ES-I3 (cell line): ENCODE results near the gene ERI3.

Experiments used
- H3K36me3 ChIP-seq: 2 replicates; pipeline ENCODE4 v1.6.1; 2013; ENCODE audit warnings: mild to moderate bottlenecking, low read length, control low read depth, moderate library complexity; ENCODE audit not compliant: insufficient read depth
- H3K4me1 ChIP-seq: 2 replicates; pipeline ENCODE4 v1.6.1; 2013; ENCODE audit warnings: mild to moderate bottlenecking, control low read depth, low read length; ENCODE audit not compliant: insufficient read depth
- H3K9ac ChIP-seq: 2 replicates; pipeline ENCODE4 v1.6.1; 2013; ENCODE audit warnings: low read depth, mild to moderate bottlenecking, low read length, moderate library complexity
- H3K9me3 ChIP-seq: 2 replicates; pipeline ENCODE4 v1.6.1; 2013; ENCODE audit warnings: mild to moderate bottlenecking, low read length, moderate library complexity; ENCODE audit not compliant: control insufficient read depth, insufficient read depth

The ERI3 gene

DNA sequence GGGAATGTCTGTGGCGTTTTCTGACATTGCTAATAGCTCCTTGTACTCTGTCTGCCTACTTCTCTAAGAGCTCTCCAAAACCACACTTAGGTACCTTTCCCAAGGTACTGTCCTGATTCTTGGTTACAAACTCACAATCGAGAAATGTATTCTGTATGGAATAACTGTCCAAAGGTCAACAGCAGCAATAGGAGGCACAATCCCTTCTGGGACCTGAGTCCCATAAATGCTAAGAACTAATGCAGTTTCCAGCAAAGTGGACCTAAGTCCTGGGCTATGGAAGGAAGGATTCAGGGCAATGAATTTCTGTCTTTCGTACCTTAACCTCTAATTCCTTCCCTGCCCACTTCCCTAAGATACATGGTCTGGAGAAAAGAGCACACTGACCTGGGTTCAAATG is 82.1 kb downstream of the ERI3 start:
- peaks cover 11% of the 10 kb centered on the region for H3K4me1 ChIP-seq
- no peaks in the 10 kb centered on the region for H3K36me3 ChIP-seq
- H3K9ac ChIP-seq, result no peak overlapping the region
- no peaks in the 10 kb centered on the region for H3K9me3 ChIP-seq

DNA sequence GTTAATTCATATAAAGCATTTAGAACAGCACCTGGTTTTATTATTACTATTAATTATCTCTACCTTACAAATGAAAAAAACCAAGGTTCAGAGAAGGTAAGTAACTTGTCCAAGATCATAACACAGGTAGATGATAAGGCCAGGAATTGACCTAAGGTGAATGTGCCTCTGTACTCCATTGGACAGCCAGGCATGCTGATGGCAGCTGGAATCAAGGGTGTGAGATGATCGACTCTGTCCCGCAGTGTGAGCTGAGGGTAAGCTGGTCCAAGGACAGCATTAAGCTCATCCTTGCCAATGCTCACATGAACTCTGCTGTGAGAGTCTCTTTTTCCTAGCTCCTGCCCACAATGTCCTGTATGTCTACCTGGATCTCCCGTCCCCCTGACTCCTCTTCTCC is 83.4 kb downstream of the ERI3 start:
- Histone ChIP-seq H3K36me3 (no peaks in the 10 kb centered on the region), H3K9me3 (no peaks in the 10 kb centered on the region), H3K9ac (no peak overlapping the region), H3K4me1 (peaks cover 11% of the 10 kb centered on the region)

DNA sequence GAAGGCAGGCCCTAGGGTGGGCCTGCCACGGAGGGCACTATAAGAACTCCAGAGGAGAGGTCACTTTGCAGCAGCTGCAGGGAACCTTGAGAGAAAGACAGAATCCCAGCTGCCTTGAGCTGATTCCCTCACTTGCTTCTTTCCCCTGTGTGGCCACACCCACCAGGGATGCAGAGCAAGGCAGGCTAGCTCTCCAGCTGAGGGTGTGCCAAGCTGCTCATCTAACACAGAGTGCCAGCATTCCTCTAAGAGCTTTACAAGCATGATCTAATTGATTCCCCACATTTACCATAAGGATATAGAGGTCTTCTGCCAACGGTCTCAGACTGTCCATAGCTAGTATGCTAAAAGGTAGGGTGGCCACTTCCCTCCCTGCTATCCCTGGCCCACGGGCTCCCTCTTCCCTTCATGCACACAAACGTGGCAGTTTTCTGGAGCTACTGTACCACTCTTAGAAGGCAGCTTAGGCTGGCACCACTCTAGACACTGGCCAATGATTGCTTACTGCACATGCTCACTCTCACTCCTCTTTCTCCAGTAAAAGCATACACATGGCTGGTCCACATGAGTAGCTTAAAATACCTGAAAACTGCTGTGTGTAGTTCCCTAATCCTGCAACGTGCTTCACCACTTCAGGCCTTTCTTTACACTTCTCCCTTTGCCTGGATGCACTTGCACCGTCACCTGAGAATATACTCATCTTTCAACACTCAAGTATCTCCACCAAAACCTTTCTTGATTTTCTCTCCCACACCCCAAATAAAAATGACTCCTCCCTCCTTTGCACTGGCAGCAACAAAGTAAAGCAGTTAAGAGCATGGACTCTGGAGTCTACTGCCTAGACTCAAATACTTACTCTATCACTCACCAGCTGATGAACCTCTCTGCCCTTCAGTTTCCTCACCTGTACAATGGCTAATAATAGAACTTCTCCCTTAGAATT is 84.1 kb downstream of the ERI3 start:
- no peaks in the 10 kb centered on the region for H3K9me3 ChIP-seq
- no peak overlapping the region for H3K9ac ChIP-seq
- peaks cover 5% of the 10 kb centered on the region for H3K4me1 ChIP-seq
- no peaks in the 10 kb centered on the region for H3K36me3 ChIP-seq

DNA sequence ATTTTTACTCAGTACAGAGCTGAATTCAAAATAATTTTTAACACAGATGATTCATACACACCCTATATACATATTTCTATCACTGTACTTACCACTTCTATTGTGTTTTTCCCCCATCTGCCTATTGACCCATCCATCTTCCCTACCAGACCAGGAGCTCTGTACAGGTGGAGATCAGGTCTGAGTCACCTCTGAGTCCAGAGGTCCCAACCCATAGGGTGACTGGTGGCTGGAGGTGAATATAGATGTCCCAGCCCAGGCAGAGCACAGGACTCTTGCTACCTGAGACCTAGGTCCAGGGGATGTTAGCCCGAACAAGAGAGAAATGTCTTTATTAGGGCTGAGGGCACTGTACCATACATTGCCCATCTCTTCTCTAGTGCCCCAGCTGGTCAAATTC is 87.0 kb downstream of the ERI3 start:
- Histone ChIP-seq H3K4me1 (no peaks in the 10 kb centered on the region), H3K9ac (no peak overlapping the region), H3K9me3 (no peaks in the 10 kb centered on the region), H3K36me3 (no peaks in the 10 kb centered on the region)

DNA sequence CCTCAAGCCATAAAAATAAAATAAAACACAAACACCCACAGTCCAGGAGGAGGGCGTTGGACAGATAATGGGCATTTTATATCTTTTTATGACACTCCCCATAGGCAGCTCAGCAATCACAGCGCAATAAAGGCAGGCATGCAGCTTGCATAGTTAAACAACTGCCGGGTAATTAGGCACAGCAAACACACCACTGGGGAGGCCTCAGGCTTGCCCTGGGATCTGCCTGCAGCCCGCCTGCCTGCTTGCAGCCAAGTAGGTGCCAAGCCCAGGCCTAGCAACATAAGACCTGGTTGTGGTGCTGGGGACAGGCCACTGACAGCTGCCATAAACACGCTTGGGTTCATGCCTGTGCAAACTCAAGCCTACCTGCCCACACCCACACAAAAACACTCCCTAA is 87.6 kb downstream of the ERI3 start:
- no peaks in the 10 kb centered on the region for H3K36me3 ChIP-seq
- H3K9me3 ChIP-seq, result no peaks in the 10 kb centered on the region
- no peak overlapping the region for H3K9ac ChIP-seq
- H3K4me1 ChIP-seq, result 0 out of 2 replicates have a peak, but pooled peaks cover 3% of the 10 kb centered on the region

DNA sequence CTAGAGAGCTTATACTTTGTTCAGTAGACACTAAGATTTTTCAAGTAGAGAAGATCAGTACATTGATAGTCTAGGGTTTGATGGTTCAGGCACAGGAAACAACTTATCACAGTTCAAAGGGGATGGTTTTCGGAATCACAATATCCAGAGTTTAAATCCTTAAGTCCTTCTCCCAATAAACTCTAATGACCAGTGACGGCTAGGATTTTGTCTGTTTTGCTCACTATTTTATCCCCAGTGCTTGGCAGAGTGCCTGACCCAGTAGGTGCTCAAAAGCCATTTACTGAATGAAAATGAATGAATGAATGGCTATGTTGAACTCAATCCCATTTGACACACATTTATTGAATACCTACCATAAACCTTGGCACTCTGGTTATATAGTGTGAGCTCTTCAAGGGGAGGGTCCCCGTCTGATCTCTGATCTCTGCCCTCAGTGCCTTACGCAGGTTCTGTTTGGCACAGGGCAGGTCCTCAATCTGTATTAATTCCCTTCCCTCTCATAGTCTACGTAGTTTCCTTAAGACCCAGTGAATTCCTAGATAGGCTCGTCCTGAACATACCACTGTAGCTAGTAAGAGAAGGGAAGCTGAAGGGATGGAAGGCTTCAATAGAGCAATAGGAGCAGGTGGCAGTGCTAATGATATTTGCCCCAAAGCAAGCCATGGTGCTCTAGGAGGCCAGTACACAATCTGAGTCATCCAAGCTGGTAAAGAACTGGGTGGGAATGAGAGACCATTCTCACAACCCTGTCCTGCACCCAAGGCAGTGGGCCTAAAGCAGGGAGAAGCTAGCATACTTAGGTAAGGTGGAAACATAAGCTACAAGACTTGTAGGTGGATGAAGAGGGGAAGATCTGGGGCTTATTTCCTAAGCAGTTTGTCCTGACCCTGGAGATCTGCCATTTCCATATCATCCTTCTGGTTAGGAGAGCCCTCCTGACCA is 88.4 kb downstream of the ERI3 start:
- no peak overlapping the region for H3K9ac ChIP-seq
- H3K9me3 ChIP-seq, result no peaks in the 10 kb centered on the region
- H3K4me1 ChIP-seq, result peaks cover 10% of the 10 kb centered on the region
- no peaks in the 10 kb centered on the region for H3K36me3 ChIP-seq

DNA sequence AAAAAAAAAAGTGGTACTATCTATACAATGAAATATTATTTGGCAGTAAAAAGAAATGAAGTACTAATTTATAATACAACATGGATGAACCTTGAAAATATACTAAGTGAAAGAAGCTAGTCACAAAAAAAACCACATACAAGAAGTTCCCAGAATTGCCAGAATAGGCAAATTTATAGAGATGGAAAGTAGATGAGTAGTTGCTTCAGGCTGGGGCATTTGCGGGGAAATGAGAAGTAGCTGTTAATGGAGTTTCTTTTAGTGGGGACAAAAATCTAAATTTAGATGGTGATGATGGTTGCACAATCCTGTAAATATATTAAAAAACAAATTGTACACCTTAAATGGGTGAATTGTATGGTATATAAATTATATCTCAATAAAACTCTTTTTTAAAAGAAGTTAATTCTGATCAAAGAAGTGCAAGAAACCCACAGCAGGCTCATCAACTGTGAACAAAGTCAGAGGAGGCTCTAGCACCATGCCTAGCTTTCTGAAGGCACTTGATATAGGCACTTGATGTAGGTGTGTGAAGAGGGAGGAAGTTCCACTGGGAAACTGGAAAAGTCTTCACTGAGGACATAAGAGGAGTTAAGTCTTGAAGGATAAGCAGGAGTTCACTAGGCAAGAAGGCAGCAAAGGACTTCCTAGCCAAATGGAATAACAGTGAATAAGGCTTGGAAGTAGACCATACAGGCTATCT is 89.2 kb downstream of the ERI3 start:
- peaks cover 19% of the 10 kb centered on the region for H3K4me1 ChIP-seq
- no peaks in the 10 kb centered on the region for H3K9me3 ChIP-seq

DNA sequence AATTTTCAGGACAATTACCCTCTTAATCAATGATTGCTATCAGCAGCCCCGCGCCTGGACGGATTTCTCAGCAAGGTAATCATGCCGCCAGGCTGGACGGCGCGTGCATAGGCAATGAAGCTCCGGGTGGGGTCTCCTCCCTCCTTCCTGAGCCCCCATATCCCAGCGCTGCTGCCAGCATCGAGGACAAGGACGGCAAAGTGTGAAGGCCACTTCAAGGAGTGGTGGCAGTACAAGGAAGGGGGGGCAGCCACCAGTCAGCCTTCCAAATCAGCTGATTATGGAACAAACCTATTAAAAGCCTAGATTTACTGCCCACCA is 90.6 kb downstream of the ERI3 start:
- H3K9ac ChIP-seq, result no peak overlapping the region
- peaks cover 23% of the 10 kb centered on the region for H3K4me1 ChIP-seq
- no peaks in the 10 kb centered on the region for H3K9me3 ChIP-seq
- H3K36me3 ChIP-seq, result no peaks in the 10 kb centered on the region; the same call in 1 of the 2 replicates

More for the DNA sequence above, 89.2 kb downstream of the ERI3 start:
- H3K36me3 ChIP-seq, result no peaks in the 10 kb centered on the region
- H3K9ac ChIP-seq, result no peak overlapping the region

DNA sequence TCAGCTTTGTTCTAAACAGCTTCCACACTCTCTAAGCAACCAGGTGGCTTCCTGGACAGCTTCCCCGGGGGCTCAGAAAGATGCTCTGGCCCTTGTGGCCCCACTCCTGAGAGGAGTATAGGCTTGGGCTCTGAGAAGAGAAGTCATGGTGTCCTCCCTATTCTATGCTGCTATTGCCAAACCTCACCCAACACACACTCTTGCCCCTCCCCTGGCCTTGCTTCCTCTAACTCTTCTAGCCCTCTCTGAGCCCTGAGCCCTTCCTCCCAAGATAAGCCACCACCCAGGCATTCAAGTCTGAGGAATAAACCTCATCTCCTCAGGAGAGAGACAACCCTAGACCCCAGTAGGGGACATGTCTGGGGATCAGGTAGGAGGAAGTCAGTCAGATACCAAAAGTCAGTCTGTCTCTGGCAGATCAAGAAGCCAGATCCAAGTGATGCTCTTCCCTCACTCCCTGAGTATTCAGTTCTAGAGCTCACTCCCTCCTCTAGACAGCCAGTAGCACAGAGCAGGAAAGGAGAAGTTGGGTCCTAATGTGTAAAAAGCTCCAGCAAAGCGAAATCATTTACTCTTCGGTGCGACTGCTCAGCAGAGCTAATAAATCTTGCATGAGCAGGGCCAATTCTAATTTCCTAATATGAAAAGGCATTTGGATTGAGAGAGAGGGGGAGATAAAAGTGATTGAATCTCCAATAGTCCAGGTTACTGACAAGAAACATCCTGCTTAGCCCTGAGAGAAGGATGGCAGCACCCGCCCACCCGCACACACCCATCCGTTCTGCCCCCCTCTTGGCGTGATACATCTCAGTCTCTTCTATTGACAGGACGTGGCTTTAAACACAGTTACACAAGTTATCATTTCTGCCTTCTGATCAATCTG is 91.2 kb downstream of the ERI3 start:
- H3K36me3 ChIP-seq, result no peaks in the 10 kb centered on the region; the same call in 1 of the 2 replicates
- H3K9me3 ChIP-seq, result no peaks in the 10 kb centered on the region
- H3K9ac ChIP-seq, result no peak overlapping the region
- H3K4me1 ChIP-seq, result peaks cover 23% of the 10 kb centered on the region

DNA sequence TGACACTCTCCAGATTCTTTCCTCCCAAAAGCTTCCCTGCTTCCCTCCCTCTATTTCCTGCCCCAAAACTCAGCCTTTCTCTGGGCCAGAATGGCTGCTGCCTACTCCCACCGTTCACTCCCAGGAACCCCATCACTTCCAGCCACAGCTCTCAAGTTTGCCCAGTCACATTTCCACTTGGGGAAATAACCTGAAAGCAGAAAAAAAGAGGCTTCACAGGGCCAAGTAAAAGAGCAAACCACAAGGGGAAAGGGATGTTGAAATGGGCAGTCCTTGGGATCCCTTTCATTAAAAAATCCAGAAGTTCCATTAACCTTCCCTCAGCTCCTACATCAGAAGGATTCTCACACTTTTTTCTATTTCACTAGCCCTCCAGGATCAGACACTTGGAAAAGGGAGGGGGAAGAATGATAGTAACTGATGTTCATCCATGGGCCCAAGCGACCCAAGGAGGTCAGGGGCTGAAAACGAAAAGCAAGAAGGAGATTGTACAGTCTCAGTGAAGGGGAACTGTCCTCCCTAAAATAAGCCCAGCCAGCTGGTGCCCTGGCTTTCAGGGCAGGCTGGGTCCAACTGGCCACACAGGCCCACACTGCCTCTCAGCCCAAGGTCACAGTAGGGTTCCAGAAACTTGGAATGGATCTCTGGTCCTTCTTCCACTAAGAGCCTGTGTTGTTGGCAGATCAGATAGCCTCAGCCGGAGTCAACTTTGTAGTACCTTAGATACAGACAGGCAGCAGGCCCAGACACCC is 92.1 kb downstream of the ERI3 start:
- no peak overlapping the region for H3K9ac ChIP-seq
- H3K4me1 ChIP-seq, result peaks cover 23% of the 10 kb centered on the region
- no peaks in the 10 kb centered on the region for H3K9me3 ChIP-seq
- no peaks in the 10 kb centered on the region; the same call in 1 of the 2 replicates for H3K36me3 ChIP-seq

DNA sequence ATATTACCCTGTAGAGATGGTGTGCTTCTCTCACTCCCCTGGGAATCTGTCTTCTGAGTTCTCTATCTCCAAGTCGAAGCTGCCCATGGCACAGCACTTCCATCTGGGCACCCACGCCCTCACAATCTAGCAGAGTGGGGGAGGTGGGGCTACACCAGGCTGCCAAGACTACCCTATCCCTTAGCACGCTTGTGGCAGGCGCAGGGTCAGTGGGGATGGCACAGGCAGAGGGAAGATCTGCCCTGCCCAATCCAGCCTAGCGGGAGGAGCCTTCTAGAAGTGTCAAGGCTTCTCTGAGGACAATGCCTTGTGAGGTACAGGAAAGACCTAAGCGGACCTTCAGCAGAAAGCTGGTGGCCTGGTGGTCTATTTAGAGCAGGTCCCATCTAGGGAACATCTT is 92.6 kb downstream of the ERI3 start:
- Histone ChIP-seq H3K4me1 (peaks cover 23% of the 10 kb centered on the region), H3K9ac (no peak overlapping the region), H3K36me3 (no peaks in the 10 kb centered on the region; the same call in 1 of the 2 replicates), H3K9me3 (no peaks in the 10 kb centered on the region)

DNA sequence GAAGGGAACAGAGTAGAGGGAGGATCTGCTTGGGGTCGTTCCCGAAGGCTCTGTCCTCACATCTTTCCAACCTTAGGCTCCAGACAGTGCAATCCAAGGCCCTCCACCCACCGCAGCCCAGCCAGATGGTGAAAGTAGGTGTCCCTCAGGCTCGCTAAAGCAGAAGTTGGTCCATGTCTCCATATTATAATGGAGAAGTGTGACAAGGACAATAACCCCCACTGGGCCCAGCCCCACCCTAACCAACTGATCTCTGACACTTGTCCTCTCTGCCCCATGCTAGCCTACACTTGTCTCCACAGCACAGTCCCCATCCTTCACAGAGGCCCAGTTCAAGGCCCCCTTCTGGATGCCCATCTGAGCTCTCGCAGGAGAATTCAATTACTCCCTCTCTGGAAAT is 93.1 kb downstream of the ERI3 start:
- Histone ChIP-seq H3K36me3 (no peaks in the 10 kb centered on the region; the same call in 1 of the 2 replicates), H3K9ac (no peak overlapping the region), H3K9me3 (no peaks in the 10 kb centered on the region), H3K4me1 (peaks cover 23% of the 10 kb centered on the region)
